Measurements from ENCODE around the gene UNC80.

Gene UNC80

GRCh38 chr2:209969692-209970091 lies 198.1 kb downstream of the UNC80 start:
- FAIRE-seq (no peak), DNase-seq (ENCODE audit: low spot score) (no peak)

DNA sequence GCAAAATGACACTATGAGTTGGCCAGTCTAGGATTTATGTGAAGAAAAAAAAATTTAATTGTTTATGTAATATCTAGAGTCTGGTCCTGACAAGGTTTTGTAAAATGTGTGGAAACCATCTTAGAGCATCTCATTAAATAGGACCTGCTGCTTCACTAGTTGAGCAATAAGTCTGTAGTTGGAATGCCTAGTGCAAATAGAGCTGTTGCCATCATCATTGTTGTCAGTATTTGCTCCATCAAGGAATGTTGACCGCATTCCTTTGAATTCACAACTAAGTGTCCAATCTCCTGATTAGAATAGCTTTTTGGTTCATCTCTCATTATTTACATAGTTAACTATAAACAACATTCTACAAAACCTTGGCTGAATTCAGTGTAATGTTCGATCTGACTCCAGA lies 198.6 kb downstream of the UNC80 start:
- FAIRE-seq (no peak), DNase-seq (ENCODE audit: low spot score) (no peak)

GRCh38 chr2:209970711-209971110 lies 199.1 kb downstream of the UNC80 start:
- no peak for DNase-seq (ENCODE audit: low spot score)
- FAIRE-seq = no peak

DNA sequence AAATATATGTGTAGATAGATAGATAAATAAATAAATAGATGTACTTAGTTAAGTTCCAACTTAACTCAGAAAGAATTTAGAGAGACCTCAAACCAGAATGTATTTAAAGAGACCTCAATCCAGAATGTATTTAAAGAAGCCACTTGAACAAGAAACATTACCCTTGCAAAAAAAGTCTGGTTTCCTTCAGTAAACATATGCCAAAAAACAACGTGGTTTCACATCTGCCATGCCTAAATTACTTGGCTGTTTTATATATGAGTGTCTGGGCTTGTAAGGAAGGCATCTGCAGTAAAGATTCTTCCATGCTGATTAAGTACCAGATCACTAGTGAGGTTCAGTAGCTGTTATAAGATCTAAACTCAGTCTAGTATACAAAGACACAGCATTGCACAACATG lies 201.7 kb downstream of the UNC80 start:
- DNase-seq (ENCODE audit: low spot score) = no peak
- FAIRE-seq = no peak

GRCh38 chr2:209974576-209974975 lies 202.9 kb downstream of the UNC80 start:
- FAIRE-seq (no peak), DNase-seq (ENCODE audit: low spot score) (no peak)

- DNase-seq (ENCODE audit: low spot score) = no peak
- FAIRE-seq = no peak
These were observed 205.2 kb downstream of the UNC80 start for GRCh38 chr2:209976698-209977385.

DNA sequence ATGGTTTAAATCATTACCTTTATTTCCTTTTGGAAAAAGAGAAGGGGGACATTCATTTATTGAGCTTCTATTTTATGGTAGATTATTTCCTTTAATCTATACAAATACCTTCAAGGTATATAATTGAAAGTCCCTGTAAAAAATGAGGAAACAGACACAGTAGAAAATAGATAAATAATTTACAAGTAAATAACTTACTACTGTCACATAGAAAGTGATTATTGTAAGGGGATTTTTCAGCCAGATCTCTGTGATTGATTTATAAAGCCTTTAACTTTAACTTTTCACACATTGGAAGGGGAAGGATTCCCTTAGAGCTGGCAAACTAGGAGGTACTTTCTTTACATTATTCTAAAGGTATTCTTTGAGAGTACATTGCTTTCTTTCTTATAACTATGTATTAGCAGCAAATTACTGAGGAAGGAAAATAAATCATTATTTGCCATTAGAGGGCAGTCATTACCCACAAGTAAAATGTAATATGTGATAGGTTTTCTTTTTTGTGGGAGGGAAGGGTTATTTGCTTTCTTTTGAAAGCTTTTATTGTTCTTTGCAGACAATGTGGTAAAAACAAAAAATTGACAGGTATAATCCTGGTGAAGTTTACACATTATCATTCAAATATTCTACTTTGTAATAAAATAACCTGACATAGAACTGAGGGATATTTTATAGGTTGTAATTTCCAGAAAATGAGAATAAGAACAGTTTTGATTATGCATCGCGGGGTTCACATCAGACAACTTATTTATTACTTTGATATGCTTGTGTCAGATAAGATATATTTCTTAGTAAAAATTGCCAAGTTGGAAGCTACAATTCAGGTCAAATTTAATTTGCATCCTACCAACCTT lies 206.0 kb downstream of the UNC80 start:
- FAIRE-seq (peak; percentile 75), DNase-seq (ENCODE audit: low spot score) (peak; percentile 41)

- FAIRE-seq (no peak), DNase-seq (ENCODE audit: low spot score) (no peak)
These were observed 212.7 kb downstream of the UNC80 start for GRCh38 chr2:209984291-209984690.

- no peak for FAIRE-seq
- DNase-seq (ENCODE audit: low spot score) = no peak
These were observed 214.2 kb downstream of the UNC80 start for GRCh38 chr2:209985874-209986273.

GRCh38 chr2:209986415-209986814 lies 214.8 kb downstream of the UNC80 start:
- FAIRE-seq (no peak), DNase-seq (ENCODE audit: low spot score) (no peak)

DNA sequence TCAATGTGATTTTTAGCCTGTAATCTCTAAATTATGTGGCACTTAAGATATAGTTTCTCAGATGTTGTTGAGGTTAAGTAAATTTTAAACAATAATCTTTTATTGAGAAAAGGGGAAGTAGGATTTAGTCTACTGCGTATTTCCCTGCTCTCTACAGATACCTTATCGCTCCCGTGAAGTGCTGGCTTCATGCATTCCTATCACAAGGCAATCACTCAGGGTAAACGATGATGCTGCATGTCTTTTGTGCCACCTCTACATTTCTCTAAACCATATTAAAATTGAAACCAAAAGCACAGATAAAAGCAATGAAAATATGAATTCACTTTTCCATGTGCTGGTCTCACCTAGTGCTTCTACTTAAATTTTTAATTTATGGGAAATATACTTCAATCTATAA lies 216.4 kb downstream of the UNC80 start:
- no peak for DNase-seq (ENCODE audit: low spot score)
- no peak for FAIRE-seq

- FAIRE-seq = no peak
- no peak for DNase-seq (ENCODE audit: low spot score)
These were observed 219.2 kb downstream of the UNC80 start for GRCh38 chr2:209990838-209991237.

DNA sequence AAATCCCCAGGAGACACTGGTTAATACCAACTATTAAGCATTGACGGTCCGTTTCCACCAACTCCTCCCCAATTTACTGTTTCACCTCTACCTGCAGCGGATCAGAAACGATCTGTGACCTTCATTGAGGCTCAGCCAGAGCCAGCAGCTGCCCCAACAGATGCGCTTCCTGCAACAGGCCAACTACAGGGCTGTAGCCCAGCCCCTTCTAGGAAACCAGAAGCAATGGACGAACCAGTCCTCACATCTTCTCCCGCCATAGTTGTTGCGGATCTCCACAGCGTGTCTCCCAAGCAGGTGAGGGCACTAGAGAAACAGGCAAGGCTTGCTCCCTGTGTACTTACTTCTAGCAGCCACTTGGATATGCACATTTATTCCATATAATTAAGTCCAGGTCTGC lies 222.3 kb downstream of the UNC80 start:
- no peak for FAIRE-seq

DNA sequence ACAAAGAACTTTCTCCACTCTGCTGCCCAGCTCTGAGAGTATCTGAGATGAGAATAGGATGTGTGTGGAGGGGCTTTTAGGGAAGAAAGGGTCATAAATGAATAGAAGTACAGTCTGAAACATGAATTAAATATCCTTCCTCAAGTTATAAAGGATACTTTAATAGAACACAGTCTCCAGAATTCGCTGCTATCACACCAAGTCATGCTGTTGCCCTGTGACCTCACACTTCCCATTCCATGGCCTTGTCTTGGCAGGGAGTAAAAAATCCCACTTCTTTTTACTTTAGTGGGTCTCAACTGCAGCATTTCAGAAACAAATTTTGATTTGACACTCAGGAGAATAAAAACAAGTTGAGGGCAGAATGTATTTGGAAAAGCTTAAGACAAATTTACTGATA lies 227.0 kb downstream of the UNC80 start:
- no peak for FAIRE-seq
- DNase-seq (ENCODE audit: low spot score) = no peak

More for the DNA sequence above, 222.3 kb downstream of the UNC80 start:
- DNase-seq (ENCODE audit: low spot score) = no peak

- DNase-seq (ENCODE audit: low spot score) (no peak), FAIRE-seq (no peak)
These were observed 229.1 kb downstream of the UNC80 start for GRCh38 chr2:210000464-210001324.

DNA sequence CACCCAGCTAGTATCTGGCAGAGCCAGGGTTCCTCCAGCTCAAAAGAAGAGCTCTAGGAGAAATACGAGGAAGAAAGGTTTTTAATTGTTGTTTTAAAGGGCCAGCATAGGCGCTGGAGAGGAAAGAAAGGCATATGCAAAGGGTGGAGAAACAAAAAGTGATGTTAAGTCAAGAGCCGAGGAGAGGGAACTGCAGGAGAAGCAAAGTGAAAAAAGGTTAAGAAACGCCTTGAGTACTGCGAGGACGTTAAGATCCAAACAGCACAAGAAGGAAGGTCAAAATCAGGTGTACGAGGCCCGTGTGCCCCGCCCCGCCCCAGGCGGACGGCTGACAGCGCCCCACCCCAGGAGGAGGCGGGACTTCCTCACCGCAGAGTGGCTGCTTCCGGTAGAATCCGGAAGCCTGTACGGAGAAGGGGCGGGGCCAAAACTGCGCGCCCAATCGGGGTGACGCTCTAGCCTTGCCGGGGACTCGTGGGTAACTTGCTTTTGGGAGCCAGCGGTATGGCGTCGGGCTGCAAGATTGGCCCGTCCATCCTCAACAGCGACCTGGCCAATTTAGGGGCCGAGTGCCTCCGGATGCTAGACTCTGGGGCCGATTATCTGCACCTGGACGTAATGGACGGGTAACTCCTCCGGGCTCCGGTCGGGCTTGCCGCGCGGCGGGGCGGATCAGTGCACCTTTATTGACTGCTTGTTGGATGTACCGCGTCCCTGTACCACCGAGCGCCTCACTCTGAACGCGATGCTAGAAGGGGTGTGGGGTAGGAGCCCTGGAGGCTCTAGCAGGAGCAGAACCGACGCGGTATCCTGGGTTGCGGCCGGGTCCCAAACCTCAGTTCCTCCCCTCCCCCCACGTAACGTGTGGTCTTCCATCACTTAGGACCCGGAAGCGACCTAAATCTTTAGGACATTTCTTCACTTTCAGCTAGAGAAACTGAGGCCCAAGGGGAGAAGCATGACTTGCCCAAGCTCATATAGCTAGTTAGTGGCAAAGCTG lies 230.8 kb downstream of the UNC80 start, which contains the start of gene RPE:
Gene RPE (plus strand): TSS at position 481 of the 1,000 bp plus-strand sequence. CDS start 24 bp downstream, at position 505.
- DNase-seq (ENCODE audit: low spot score) = peak; percentile 85
- FAIRE-seq = peak; percentile 79

DNA sequence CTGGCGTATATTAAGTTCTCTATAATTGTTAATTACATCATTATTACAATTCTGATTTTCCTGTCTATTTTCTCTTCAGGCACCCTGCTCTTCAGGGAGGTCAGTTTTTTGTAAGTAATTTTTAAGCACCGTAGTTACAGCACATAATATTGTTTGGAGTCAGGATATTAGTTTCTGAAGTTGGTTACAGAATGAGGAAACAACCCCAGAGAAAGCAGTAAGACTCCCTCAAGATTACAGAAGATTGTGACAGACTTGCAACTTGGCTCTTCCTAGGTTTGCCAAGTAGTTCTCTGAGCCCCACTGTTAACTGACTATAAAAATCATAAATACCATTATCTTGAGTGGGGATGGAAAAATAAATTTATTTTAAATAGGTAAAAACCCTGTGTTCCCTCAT lies 231.7 kb downstream of the UNC80 start:
- no peak for FAIRE-seq

GRCh38 chr2:210004881-210005280 lies 233.2 kb downstream of the UNC80 start:
- FAIRE-seq (no peak), DNase-seq (ENCODE audit: low spot score) (no peak)

More for the DNA sequence above, 231.7 kb downstream of the UNC80 start:
- DNase-seq (ENCODE audit: low spot score) = no peak

DNA sequence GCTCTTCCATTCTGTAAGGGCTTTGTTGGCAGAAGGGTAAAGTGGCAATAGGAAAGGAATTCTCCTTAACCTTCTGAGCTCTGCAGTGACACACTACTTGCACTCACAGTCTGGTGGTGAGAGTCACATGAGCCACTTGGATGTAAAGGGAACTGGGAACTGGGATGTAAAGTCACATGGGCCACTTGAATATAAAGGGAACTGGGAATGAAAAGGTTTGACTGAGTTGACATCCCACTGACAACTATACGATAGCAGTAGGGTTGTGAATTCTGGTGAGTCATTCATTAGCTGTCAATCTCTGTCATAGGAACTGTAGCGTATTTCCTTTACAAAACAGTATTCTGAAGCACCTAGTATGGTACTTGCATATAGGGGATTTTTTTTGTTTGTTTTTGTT lies 236.3 kb downstream of the UNC80 start:
- DNase-seq (ENCODE audit: low spot score) = no peak
- no peak for FAIRE-seq

DNA sequence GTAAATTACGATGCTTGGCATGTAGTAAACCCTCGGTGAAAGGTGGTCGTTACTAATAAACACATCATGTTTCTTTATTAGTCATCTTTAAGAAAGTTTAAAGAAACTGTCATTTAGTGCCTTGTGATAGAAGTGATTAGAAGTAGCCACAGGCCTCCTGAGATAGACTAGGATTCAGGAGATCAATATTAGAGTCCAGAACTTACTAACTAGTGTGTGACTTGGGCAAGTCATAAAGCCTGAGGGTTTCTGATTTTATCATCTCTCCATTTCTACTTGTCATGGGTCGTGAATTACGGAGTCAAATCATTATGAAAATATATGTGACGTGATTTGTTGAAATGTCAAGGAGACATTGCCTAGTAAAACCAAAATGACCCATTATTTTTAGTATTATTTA lies 237.5 kb downstream of the UNC80 start:
- DNase-seq (ENCODE audit: low spot score) = no peak
- FAIRE-seq = no peak

Measured in RCC 7860 (cell line).